NCI-H2227 treated with DMSO at 0.1 percent for 48 hours (cell line): ENCODE data around the gene IL4I1.

Experiments used
- DNase-seq: peaks from one replicate; lab custom pipeline; 2025; lab: John Stamatoyannopoulos, UW

Gene IL4I1

GRCh38 chr19:49850221-49850486, 46.5 kb downstream of the IL4I1 start:
- no peak for DNase-seq

- no peak for DNase-seq
These were observed 47.1 kb downstream of the IL4I1 start for GRCh38 chr19:49849433-49850220.

GRCh38 chr19:49848938-49849337, 47.7 kb downstream of the IL4I1 start:
- no peak for DNase-seq

DNA sequence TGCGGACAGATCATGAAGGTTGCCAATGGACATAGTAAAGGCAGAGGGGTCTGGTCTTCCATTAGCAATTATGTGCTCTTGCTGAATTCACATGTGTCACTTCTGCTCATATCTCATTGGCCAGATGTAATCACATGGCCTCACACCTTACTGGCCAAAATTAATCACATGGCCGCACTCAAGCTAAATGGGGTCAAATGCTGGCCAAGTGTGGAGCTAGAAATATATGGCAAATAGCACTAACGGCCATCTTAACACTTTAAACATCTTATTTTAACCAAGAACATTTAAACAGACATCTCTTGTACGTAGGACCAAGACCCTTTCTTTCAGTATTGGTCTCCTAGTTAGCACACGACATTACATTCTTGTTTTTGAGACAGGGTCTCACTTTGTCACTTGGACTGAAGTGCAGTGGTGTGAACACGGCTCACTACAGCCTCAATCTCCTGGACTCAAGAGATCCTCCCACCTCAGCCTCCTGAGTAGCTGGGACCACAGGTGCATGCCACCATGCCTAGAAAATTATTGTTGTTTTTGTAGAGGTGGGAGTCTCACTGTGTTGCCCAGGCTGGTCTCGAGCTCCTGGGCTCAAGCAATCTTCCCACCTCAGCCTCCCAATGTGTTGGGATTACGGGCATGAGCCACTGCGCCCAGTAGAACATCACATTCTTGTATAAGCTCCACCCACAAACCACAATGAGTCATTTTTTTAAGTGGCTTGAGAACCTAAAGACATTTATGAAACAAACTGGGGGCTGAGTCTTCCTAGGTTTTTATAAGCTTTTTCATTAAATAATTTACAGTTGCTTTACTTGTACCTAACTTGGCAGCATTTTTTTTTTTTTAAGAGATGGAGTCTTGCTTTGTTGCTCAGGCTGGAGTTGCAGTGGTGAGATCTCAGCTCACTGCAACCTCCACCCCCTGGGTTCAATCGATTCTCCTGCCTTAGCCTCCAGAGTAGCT, 48.7 kb downstream of the IL4I1 start:
- no peak for DNase-seq

DNA sequence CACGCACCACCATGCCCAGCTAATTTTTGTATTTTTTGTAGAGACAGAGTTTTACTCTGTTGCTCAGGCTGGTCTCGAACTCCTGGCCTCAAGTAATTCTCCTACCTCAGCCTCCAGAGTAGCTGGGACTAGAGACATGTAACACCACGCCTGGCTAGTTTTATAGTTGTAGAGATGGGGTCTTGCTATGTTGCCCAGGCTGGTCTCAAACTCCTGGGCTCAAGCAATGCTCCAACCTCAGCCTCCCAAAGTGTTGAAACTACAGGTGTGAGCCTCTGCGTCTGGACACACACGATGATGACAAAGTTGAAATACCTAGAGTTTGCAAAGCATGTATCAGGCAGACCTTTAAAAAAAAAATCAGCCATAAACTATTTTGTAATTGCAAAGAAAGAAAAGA, 50.3 kb downstream of the IL4I1 start:
- DNase-seq = no peak

DNA sequence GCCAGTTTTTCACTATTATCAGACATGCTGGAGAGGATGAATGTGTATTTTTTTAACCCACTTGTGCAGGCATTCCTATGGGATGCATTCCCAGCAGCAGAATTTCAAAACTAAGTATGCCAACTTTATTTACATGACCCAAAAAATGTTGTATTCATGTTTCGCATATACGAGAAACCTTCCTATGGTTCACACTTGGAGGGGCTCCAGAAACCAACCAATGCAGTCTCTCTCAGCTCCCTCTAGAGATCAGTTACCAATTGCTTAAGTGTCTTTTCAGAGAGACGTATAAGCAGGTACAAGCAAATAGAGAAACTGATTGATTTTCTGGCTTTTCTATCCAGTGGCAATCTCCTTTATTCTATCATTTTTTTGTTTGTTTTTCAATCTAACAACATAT, 51.3 kb downstream of the IL4I1 start:
- no peak for DNase-seq

GRCh38 chr19:49844138-49845095, 52.3 kb downstream of the IL4I1 start:
- no peak for DNase-seq

- DNase-seq = no peak
These were observed 53.4 kb downstream of the IL4I1 start for GRCh38 chr19:49843265-49843664.

- DNase-seq = no peak
These were observed 55.9 kb downstream of the IL4I1 start for GRCh38 chr19:49840736-49841249.

DNA sequence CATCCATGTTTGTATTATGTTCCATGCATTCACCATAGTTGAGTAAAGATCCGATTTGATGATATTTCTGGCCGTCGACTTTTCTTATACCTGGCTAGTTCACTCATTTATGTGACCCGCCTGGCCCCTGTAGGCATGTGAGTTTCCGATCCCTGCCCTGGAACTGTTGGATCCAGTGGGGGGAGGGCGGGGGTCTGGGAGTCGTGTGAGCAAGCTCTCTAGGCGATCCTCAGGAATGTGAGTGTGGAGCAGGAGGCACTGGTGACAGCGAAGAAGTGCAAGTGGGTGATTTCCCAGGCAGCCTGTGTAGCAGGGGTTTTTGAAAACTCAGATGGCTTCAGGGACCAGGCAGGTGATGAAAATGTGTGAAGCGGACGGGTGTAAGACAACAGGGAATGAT, 56.4 kb downstream of the IL4I1 start:
- DNase-seq = no peak

DNA sequence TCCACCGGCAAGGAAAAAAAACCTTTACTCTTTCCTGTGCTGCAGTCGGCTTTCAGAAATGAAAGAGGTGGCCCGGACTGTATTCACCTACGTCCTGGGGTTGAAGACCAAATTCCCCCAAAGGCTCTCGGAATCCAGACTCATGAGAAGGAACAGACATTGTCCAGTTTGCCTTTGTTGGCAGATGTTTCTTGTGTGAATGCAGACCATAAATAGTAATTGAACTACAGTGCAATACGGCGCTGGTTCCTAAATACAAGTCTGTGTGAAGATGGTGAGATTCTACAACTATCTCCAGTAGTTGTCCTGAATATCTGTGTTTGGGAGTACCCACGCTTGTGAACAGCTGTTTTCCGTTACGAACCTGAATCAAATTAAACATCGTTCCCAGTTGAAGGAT, 57.0 kb downstream of the IL4I1 start:
- no peak for DNase-seq
